Right forelimb (tissue), 1 donor: Measurements from ENCODE around the gene CLK3.
"Not testable (repeated sequence)": the region's sequence is repeated elsewhere in the genome, so short reads cannot be mapped to it uniquely, and the experiment has no call there.

Experiments
- DNase-seq: peaks from one replicate; pipeline ENCODE4 v3.0.0-alpha.2; 2018

Gene CLK3

DNA sequence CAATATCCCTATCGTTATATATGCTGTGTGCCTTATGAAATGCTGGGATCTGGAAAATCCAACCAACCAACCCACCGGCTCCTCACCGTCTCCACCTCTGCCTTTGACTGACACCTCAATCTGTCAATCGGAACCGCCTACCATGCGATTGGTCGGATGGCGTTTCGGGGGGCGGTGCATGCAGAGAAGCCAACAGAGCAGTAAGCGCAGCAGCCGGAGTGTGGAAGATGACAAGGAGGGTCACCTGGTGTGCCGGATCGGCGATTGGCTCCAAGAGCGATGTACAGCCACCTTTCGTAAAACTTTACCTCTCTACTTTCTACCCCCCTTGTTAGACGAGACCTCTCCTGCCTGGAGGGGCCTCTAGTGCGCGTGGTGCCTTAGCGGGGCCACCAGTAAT is 6.3 kb downstream of the CLK3 start:
- DNase-seq = no peak

DNA sequence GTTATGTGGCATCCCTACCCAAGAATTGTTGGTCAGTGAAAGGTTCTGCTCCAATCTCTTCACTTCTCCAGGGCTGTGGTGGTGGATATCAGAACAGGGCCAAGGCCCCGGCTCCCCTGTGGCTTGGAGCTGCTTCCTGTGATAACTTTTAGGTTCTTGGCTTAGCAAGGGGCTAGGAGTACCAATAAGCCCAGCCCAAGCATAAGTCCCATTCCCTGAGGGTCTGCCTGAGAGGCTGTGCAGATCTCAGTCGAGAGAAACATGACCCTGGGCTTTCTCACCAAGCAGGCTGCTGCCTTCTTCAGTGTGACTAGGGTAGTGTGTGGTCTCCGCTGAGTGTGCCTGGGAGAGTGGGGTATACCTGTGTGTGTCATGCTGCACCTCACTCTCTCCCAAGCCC is 7.1 kb downstream of the CLK3 start:
- no peak for DNase-seq

DNA sequence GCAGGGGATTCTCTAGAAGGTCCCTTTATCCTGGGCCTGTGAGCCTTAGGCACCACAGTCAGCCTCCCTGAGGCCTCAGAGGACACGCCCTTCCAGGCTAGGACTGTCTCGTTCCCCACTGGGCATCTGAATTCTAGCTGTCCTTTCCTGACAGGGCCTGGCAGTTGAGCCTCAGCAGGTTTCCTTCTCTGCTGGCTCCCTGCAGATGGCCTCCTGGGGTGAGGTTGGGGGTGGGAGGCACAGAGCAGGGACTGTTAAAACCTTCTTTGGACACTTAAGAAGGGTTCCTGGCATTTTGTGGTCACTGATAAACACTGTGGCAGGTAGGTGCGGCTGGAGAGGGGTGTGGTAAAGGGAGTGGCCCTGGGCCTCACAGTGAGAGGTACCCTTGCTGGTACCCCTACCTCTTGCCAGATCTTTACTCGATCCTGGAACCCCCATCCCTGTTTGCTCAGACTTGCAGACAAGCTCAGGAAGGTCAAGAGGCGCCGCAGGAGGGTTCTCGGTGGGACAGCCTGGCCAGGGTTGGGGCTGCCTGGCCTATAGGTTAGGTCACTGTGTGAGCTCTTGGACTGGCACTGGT is 8.5 kb downstream of the CLK3 start:
- no peak for DNase-seq

DNA sequence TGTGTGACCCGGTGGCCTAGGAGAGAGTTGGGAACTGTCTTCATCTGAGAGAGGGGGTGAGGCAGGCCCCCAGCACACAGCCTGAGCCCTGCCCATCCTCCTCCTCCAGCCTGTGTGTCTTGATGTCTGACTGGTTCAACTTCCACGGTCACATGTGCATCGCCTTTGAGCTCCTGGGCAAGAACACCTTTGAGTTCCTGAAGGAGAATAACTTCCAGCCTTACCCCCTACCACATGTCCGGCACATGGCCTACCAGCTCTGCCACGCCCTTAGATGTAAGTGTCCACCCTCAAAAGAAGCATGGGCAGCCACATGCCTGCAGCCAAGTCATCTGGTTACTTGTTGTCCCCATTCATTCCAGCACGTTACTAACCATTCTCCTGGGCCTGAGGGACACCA is 10.1 kb downstream of the CLK3 start:
- no peak for DNase-seq

DNA sequence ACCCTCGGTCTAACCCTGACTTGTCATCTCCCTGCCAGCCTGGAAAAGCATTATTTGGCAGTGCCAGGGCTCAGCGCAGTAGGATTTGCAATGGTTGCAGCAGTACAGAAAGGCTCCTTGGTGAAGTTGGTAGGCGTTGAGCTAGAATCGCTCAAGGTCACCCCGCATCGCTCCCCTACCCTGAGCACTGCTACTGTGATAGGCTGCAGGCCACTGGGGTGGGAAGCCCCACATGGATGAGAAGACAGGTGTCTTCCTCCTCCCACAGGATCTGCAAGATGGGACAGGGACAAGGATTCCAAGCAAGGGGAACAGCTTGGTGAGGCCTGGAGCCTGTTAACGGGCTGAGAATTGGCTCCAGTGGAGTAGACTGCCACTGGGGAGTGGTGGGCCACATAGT is 10.7 kb downstream of the CLK3 start:
- no peak for DNase-seq

DNA sequence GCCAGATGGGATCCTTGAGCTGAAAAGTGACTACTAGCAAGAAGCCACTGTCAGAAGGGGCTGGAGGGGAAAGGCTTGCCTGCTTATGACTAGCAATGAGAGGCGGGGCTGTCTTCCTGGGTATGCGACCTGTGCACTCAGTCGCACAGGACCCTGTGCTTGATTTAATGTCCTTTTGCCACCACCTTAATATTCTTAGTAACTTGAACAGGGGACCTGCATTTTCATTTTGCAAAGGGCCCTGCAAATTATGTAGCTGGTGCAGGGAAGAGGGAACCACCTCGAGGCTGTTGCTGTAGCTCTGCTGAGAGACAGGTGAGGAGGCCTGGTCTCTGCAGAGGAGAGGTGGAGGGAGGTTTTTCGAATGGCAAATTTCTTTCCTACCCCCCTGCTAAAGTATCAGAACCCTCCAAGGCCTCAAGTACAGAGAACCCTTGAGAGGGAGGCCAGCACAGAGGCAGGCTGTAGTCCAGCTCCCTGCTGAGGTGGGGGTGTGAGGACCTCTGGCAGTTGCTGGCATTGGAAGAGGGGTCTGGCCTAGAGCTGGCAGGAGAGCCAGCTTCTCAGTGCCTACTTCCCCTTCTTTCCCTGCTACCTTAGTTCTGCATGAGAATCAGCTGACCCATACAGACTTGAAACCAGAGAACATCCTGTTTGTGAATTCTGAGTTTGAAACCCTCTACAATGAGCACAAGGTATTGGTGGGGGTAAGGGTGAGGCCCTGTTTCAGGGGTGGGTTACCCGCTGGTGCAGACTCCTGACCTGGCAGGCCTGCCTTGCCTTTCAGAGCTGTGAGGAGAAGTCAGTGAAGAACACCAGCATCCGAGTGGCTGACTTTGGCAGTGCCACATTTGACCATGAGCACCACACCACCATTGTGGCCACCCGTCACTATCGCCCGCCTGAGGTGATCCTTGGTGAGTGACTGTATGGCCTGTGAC is 11.4 kb downstream of the CLK3 start:
- no peak for DNase-seq

DNA sequence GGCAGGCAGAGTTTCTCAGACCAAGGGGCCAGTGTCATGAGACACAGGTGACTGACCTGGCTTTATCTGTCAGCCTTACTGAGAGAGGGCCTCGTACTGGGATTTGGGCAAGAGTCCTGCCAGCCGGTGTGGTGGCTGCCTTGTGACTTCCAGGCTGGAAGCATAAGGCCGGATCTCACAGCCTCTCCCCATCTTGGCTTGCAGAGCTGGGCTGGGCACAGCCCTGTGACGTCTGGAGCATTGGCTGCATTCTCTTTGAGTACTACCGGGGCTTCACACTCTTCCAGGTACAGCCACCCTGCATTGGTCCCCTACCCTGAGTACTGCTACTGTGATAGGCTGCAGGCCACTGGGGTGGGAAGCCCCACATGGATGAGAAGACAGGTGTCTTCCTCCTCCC is 12.1 kb downstream of the CLK3 start:
- no peak for DNase-seq

DNA sequence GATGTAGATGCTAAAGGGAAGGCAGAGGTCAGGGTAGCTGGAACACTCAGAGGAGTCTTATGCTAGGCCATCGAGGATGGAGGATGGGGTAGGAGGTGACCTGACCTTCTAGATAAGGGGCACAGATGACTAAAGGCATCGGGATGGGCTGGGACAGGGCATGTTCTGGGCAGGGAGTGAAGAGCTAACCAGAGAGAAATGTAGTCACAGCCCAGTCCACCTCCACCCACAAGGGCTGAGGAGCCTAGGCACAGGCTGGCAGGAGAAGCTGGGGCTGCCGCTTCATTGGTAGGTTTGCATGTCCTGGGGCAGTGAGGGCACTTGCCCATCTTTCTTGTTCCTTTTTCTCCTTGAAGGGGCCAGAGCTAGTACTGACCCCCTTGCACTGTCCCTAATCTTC is 12.6 kb downstream of the CLK3 start:
- no peak for DNase-seq

DNA sequence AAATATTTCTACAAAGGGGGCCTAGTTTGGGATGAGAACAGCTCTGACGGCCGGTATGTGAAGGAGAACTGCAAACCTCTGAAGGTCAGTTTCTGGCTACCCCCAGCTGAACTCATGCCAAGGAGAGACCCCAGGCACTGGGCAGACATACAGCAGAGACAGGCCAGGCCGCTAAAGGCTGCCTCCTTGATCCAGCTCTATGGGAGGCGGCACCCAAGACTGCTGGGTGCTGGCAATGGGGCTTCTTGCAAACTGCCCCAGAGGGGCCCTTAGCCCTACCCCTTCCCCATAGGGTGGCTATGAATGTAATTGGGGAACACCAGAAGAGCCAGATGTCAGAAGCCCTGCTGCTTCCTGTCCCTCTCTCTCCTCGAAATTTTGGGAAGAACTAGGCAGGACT is 13.3 kb downstream of the CLK3 start:
- DNase-seq = no peak

DNA sequence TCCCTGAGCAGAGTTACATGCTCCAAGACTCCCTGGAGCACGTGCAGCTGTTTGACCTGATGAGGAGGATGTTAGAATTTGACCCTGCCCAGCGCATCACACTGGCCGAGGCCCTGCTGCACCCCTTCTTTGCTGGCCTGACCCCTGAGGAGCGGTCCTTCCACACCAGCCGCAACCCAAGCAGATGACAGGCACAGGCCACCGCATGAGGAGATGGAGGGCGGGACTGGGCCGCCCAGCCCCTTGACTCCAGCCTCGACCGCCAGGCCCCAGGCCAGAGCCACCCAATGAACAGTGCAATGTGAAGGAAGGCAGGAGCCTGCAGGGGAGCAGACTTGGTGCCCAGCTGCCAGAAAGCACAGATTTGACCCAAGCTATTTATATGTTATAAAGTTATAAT is 14.1 kb downstream of the CLK3 start:
- not testable (repeated sequence) for DNase-seq

DNA sequence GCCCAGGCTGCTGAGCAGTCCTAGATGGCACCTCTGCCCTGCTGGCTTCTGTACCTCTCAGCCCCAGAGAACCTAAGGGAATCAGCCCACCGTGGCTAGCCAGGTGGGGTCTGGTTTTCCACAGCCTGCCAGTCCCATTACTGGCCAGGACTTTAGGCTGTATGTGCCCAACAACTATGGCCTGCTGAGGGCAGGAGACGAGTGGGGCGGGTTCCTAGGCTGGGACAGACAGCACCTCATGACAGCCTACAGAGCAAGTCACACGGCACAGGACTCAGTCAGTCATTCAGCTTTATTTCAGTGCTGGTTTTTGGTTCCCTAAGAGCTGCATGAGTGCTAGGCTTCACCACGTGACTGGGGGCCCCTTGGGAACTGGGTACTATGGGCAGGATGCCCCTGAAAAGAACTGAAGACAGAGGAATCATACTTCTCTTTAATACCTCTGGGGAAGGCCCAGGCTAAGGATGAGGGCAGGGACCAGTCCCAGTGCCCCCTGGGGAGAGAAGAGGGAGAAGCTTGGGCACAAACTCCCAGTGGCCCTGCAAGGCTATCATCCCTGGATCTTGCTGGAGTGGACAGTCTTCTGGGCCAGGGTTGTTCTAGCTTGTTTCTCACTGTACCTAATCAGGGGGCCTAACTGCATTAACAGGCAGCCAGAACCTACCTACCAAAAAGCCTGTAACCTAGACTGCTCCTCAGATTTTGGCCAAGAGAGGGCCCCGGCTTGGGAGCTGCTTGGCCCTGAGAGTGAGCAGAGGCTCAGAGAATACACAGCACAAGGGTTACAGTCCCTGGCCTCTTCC is 14.8 kb downstream of the CLK3 start:
- no peak for DNase-seq

DNA sequence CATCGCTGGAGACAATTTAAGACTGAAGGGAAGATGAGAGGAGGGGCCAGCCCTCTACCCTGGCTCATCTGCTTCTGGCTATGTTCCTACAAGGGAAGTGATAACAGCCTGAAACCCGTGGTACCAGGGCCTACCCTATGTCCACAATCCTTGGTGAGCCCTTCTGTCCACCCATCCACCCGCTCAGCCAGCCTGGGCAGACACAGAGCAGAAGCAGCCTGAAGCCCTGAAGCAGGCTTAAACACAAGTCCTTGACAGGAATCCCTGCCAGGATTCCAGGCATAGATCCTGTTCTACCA is 15.4 kb downstream of the CLK3 start:
- DNase-seq = no peak

DNA sequence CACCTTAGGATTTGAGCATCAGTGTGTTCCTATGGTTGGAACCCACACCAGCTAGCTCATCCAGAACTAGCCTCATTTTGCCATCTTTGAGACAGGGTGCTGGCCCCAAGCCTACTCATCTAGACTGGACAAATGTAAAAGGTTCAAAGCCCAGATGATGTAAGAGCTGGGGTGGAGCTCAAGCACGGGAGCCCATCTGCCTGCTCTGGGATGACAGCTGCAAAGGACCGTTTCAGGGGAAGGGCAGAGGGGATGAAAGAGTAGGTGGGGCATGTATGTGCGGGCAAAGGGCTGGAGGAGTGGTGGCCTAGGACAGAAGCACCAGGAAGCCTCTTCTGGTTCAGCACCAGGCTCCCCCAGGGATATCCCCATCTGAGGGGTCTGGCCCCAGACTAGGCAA is 15.8 kb downstream of the CLK3 start:
- DNase-seq = no peak

DNA sequence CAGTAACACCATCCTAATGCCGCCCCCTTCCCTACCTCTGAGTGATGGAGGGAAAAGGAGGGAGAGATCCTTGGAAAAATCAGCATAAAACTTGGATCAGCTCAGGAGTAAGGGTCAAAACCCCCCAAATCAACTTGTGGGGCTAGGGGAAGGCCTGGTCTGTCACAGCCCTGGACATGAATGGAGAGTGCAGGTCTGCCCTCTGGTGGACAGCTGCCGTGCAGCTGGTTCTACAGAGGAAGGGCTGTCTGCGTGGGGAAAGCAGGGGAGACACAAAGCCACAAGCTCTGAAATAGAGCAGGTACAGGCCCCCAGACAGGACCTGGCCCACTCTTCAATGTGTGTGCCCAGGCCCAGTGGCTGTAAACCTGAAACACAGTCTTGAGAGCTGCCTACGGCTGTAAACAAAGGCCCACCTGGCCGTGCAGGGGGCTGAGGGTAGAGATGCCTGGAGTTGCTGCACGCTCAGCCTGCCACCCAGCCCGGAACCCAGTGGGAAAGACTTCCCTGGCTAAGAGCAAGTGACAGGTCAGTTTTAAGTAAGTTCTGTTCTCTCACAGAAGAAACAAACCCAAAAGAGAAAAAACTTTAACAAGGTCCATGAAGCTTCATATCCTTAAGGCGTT is 16.4 kb downstream of the CLK3 start:
- peak; percentile 79 for DNase-seq

DNA sequence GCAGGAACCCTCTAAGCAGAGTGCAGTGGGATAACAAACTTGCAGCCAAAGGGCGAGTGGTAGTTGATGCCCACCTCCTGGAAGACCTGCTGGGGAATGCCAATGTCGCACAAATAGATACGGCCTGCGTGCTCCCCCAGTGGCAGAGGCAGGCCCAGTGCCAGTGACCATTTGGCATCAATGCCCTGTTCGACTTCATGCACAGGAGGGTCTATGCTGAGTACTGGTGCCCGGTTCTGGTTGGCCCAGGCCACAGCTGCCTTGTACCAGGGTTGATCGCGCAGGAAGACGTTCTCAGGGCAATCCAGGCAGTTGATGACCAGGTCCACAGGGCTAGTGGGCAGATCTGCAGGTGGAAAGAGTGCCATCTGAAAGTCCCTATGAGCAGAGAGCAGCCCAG is 17.0 kb downstream of the CLK3 start:
- no peak for DNase-seq

DNA sequence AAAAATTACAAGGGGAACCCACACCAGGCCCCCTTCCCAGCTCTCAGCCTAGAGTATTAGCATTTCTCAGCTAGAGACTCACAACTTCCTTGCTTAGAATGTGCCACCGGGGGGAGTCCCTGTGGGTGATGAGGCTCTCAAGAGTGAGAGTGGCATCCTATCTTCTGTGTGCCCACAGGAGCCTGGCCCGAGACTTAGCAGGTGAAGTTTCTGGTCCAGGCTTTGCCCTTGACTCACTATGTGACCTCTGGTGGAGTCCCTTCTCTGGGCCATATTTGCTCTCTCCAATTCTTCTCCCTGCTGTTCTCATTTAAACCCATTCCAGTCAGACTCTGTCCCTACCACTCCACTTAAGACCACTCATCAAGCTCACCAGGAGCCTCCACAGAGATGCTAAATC is 18.1 kb downstream of the CLK3 start:
- no peak for DNase-seq

DNA sequence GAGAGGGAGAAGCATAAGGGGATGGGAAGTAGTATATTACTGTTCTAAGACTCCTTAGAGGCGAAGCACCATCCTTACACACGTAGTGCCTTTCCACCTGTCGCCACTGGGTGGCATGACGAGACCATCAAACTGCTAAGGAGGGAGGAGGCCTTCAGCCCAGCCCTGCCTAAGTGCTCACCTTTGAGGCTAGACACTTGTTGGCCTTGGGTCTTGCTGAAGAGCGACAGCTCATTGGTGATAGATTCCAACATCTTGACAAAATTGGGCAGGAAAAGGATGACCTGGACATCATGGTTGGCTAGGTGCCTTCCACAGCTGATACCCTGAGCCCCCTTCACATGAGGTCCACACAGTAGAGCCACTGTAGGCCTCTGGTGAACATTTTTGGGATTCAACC is 19.6 kb downstream of the CLK3 start:
- peak; percentile 76 for DNase-seq

DNA sequence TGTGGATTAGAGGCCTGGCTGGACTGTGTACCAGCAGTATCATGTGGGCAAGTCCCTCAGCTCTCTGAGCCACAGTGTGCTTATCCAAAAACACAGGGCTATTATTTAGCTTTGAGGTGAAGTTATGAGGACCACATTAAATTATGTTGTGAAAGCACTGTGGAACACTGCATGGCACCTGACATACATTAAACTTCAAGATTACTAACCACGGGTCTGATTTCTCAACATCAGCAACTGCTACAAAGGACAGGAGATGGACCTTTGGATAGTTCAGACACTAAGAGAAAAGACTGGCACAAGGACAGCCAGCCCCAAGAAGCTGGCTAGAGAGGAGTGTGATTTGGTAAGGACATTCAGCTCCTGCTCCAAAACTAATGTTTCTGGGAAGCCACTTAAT is 21.3 kb downstream of the CLK3 start:
- no peak for DNase-seq

DNA sequence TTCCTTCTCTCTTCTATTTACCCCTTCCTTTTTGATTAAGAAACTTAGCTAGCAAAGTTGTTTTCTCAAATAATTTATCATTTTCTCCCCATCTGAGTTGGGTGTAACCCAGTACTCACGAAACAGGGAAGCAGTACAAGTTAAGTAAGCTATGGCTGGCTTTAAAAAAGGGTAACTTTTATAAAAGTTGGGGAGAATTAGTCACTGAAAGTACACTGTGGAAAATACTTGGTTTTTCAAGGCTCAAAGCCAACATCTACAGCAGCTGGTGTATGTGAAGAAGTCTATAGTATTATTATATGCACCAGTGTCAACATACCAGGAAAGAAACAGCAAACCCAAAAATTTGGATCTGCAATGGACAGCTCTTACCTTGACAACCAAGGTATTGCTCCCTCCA is 25.5 kb downstream of the CLK3 start:
- DNase-seq = no peak

DNA sequence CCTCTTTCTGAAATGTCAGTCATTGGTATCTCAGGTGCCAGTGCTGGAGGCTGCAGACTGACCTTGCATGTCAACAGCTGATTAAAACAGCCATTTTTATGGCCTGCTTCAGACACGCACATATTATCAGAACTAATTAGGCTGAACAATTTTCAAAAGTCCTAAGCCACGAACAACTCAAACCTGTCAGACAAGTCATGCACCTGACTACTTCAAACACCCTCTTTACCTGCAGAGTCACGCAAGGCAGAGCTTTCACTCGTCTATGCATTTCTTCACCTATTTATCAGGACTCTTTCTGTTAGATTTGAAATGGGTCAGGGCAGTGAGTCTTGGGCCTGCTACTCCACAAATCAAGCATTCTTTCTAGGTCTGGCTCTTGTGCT is 26.7 kb downstream of the CLK3 start:
- DNase-seq = no peak

DNA sequence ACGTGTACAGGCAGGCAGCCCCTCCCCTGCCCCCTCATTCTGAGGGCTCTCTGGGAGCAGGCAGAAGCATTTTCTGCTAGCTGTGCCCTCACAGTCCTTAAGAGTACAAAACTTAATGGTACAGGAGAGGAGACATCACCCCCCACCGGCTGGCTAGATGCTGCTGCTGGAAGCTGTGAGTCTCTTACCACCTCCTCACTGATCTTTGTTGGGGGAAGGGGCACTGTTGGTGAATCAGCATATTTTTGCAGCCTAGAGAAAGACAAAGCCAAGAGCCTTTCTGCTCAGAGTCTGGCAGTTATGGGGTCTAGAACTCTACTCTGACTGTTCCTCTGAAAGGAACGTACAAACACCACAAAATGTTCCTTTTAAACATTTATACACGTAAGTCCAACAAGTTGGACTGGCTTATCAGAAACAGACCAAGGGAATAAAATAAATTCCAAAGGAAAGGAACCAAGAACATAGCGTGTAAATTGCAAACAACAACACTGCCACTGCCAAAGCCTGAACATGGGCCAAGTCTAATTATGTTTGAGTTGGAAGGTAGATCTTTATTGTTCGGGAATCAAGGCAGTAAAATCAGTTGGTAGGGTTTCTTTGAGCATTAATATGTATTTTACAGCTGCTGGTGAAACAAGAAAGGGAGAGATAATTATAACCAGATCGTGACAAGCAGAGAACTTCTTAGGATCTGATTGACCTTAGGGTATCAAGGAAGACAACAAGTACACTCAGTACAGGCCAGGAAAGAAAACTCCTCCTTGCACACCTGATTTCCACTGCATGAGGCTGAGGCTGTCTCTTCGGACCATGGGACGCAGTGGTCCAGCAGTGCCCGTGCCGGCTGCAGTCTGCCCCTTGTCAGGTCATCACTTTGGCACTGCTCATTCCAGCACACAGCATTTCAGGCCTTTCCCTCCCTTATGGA is 27.4 kb downstream of the CLK3 start:
- DNase-seq = no peak

DNA sequence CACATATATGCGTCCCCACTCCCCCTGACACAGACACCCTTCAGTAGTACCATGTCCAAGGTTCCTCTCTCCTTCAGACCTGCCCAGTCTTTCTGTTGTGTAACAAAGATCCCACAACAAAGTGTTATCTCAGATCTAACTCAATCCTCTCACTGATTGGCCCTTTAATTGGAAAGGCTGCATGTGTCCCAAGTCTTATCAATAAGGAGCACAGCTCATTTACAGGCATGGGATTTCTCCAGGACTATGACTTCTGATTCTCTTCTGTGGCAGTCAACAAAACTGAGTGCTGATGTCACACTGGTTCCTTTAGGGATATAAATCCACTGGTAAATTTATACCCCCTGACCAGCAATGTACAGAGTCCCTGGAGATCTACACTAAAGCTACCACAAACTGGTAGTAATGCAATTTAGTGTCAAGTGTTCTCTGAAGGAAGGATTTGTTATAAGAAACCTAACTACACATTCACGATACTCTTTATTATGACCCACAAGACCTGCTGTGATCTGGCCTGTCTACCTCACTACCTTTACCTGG is 28.1 kb downstream of the CLK3 start:
- DNase-seq = no peak
